ELF-1 (cell line): ENCODE measurements around the gene TMEM238.
"Not testable (repeated sequence)": the region's sequence is repeated elsewhere in the genome, so short reads cannot be mapped to it uniquely, and the experiment has no call there.

Experiments
- DNase-seq: peaks from one replicate; pipeline ENCODE4 v3.0.0-alpha.2; 2016; ENCODE audit warnings: low read depth, low spot score

The TMEM238 gene, protein sequence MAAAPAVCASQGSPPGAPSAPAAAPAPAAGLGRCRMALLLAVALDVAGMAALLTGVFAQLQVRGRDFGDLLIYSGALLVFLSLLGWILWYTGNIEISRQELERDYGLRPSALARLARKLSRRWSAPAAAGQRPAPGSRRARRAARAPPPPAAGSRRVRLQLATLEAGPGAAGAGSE

DNA sequence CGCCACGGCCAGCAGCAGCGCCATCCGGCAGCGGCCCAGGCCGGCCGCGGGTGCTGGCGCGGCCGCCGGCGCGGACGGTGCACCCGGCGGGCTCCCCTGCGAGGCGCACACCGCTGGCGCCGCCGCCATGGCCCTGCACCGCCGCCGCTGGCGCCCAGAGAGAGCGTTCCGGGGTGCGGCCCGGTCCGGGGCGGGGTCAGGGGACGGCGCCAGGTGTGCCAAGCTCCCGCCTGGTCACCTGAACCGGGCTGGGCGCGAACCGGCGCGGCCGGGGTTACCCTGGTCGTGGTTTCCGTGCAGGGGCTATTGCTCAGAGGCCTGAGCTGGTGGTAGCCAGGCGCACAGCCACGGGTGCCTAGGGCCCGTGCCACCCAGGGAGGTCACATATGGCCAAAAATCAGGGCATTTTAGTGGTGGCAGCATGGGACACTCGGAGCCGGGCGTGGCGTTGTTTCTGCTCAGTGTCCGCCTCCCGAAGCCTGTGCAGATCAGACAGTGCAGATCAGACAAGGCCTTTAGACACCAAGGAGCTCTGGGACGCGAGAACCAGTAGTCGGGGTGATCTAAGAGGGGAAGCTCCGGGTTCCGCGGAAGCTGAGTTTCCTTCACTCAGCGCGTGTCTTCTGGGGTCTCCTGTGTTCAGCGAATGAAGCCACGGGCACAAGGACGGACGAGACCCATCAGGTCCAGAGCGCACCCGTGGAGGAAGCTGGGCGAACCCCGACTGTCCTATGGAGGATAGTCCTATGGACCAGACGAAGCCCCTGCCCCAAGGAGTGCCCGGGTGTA is at the start of gene TMEM238:
TSS of gene TMEM238 (minus strand) at position 162 of the 789 bp plus-strand sequence. CDS start at position 129, 33 bp downstream.
- DNase-seq = no peak

DNA sequence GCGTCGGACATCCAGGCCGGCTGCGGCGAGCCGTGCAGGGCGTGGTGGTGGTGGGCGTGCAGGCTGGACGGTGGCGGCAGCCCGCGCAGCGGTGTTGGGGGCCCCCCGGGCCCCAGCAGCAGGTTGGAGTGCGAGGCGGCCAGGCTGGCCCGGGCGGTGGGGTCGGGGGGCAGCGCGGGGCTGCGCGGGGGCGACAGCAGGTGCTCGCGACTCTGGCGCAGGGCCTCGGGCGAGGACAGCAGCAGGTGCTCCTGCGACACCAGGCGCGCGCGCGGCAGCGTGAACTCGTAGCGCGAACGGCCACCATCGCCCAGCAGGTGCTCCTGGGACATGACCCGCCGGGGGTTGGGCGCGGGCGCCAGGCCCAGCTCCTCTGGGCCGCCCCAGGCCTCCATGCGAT is 49.2 kb upstream of the TMEM238 start:
- no peak for DNase-seq

DNA sequence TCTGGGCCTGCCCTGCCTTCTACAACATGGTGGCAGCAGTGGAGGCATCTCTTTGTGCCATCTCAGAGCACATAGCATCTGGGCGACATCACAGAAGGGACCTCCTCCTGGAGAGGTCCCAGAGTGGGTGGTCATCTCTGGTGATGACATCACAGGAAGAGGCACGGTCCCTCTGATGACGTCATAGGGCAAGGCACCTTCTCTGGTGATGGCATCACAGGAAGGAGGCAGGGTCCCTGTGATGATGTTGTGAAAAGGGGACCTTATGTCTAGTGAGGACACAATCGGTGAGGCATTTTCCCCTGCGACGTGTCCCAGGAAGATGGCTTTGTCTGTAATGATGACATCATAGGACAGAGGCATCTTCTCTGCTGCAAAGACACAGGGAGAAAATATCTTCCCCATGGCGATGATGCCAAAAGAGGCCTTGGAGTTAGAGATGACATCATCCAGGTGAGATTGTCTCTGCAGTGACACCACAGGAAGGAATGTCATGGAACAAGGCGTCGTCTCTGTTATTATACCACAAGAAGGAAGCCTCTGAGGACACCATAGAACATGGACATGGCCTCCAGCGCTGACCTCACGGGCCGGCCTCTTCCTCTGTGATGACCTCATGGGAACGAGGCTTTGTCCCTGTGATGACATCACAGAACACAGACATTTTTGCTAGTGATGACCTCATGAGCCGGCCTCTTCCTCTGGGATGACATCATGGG is 48.3 kb upstream of the TMEM238 start:
- DNase-seq = peak; percentile 20

DNA sequence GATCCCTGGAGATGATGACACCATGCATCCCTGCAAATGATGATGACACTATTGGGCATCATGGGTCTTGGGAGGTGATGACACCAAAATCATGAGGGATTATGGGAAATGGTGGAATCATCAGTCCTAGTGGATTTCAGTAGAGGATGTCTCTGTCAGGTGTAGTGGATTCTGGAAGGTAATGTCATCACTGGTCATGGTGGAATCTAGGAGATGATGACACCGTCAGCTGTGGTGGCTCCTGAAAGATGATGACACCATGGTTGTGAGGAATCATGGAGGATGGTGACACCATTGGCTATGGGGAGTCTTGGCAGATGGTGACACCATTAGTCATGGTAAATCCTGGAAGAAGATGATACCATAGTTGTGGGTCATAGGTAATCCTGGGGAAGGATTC is 47.1 kb upstream of the TMEM238 start:
- no peak for DNase-seq

DNA sequence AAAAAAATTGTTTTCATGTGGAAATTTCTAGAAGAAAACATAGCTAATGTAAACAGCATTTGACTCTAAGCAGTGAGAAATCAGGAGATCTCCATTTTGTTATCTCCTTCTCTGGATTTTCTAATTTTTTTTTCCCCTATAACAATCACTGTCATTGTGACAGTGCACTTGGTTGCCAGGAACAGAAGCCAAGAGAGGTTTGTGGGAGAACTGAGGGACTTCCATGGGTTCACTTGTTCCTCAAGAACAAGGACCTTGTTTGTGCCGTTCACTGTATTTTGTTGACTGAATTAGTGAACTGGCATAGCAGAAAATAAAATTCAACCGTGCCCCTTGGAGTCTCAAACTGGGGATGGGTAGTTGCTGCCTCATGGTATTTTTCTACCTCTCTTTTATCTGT is 42.0 kb upstream of the TMEM238 start:
- DNase-seq = no peak

DNA sequence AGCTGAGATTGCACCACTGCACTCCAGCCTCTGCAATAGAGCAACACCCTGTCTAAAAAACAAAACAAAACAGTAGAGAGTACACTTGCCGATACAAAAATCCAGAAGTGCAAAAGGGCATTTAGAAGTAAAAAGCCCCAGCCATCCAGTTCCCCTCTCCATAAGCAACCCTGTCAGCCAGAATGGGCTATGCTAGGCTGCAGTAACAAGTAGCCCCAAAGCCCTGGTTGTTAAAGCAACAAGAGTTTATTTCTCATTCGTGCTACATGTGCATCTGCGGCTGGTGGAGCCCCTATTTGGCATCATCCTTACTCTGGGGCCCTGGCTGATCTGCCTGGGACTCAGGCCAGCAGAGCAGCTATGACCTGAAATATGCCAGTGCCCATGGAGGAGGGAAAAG is 40.4 kb upstream of the TMEM238 start:
- DNase-seq = no peak

DNA sequence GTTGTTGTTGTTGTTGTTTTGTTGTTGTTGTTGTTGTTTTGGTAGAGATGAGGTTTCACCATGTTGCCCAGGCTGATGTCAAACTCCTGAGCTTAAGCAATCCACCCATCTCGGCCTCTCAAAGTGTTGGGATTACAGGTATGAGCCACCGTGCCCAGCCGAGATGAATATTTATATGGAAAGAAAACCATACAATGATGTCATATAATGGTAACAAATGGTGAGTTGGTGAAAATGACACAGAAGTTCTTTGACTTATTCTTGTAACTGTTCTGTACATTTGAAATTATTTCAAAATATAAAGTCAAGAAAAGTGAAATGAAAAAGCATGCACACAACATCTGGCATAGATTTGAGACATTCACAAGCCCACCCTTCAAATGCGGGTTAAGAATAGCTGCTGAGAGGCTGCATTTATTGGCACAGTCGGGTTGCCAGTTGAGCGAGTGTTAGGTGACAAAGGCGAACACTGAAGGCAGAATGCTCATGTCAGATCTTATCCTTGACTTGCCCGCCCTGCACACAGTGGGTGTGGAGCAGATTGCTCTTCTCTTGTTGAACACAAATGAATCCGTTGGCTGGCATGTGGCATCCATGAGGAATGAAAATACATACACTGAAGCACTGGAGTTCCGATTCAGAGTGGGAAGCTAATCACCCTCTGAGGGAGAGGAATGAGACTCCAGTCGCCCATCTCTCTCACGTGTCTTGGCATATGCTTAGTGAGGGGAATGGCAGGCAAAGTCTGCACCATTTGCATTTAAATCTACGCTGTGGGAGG is 39.3 kb upstream of the TMEM238 start:
- no peak for DNase-seq

DNA sequence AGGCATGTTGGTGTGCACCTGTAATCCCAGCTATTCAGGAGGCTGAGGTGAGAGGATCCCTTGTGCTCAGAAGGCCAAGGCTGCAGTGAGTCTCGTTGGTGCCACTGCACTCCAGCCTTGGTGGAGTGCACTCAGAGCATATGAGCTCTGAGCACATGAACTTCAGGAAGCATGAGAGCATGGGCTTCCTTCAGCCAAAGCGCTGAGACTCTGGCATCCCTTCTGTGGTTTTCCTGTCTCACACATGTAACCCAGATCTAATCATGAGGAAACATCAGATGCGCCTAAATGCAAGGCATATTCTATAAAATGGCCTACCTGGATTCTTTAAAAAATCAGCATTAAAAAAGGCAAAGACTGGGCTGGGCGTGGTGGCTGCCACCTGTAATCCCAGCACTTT is 37.2 kb upstream of the TMEM238 start:
- DNase-seq = not testable (repeated sequence)

DNA sequence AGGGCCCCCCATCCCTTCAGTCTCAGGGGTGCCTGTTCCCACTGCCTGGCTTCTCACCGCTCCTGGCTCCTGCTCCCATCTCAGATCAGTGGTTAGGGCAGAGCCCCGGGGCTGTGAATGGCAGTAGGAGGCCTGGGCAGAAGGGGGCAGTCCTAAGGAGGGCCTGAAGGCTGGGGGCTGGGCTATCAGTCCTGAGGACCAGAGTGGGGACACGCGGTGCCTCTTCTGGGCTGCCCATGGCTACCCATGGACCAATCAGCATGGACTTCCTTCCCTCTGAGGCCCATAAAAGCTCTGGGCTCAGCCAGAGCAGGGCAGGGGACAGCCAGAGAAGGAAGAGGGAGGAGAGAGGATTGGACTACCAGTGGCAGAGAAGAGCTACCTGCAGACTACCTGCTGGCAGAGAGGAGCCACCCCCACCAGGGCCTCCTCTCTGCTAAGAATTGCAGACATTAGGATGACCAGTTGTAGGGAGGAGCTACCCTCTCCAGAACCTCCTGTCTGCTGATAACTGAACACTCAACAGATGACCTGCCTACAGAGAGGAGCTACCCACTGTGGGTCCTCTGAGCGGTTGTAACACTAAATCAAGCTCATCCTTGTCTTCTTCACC is 35.6 kb upstream of the TMEM238 start:
- DNase-seq = no peak

DNA sequence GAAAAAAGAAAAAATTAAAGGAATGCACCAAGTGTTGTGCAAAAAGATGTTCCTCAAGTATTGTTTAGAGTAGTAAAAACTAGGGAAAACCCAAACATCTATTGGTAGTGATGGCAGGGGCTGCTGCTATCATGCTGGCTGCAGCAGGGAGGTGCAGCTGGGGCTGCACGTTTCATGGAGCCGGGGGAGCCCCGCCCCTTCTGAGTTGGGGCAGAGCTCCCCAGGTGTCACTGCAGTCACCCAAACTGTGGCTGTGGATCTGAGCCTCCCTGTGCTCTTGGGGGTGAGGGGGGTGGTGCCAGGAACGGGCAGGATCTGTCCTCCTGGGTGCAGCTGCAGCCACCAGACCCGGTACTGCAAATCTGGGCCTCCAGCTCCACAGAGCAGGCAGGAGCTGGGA is 35.0 kb upstream of the TMEM238 start:
- DNase-seq = no peak

DNA sequence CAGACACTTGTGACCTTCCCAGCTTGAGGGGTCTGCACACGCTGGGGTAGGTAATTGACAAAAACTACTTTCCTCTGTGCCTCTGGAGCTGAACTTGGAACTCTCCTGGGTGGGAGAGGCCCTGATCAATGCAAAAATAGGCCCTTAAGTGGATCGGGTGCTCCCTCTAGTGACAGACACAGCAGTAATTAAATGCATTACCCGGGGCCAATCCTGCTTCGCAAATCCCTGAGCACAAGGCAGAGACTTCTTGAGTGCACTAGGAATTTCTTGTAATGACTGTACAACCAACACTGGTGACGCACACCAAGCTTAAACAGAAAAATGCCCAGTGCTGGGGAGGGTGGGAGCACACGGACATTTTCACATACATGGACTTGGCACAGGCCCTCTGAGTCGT is 34.1 kb upstream of the TMEM238 start:
- peak; percentile 83 for DNase-seq

DNA sequence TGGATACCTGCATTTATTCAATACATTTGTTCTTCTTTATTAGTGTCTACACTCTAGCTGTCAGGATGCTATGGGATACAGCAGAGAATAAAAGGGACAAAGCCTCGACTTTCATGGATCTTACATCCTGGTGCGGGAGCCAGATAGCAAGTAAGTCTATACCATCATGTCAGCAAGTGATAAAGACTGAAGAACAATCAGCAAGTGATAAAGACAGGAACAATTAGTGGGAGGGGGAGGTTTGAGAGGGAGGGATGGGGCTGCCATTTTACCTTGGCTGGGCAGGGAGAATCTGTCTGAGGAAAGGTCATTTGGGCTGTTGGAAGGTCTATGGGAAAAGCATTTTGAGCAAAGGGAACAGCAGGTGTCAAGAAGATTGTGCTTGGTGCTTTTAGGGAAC is 26.1 kb upstream of the TMEM238 start:
- DNase-seq = no peak

DNA sequence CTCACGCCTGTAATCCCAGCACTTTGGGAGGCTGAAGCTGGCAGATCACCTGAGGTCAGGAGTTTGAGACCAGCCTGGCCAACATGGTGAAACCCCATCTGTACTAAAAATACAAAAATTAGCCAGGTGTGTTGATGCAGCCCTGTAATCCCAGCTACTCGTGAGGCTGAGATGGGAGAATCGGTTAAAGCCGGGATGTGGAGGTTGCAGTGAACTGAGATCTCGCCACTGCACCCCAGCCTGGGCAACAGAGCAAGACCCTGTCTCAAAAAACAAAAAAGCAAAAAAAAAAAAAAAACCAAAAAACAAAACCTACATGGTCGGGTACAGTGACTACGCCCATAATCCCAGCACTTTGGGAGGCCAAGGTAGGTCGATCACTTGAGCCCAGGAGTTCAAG is 25.1 kb upstream of the TMEM238 start:
- not testable (repeated sequence) for DNase-seq

DNA sequence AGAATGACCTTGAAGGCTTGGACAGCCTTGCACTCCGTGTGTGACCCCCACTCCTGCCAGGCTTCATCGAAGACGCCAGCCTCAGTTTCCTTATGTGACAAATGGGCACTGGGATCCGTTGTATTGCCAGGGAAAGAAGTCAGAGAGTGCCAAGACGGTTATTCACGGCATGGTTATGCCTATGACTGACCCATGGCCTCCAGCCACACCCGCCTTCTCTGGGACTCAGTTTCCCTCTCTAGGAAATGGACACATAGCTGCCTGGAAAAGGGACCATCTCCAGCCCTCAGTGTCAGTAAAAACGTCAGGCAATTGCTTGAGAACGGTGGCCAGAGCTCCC is 24.4 kb upstream of the TMEM238 start:
- no peak for DNase-seq

DNA sequence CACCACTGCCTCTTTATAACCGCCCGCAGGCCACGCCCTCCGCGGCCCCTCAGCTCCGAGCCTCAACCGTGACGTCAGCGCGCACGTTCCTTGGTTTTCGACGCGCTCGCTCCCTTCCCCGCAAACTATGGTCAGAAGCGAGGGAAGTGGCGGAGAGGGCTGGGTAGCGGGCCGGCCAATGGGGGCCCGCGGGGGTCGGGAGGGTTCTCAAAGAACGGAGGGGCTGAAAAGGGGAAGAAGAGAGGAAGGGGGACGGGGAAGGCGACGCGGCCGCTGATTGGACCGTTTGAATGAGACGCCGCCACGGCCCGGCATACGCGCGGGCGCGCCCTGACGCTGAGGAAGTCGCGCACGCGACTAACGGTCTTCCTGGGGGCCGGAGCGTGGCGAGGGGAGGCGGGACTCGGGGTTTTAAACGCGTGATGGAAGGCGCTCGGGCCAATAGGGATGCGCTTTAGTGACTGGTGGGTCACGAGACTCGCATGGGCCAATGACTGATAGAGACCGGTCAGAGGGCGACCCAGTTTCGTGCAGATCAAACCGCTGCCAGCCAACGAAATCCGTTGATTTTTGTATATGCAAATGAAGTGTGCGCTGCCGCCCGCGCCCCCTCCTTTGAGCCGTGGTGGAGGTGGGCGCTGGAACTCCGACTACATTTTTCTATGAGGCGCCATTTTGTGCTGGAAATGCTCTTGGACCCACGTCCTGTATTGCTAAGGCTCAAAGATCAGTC is 23.9 kb upstream of the TMEM238 start:
- peak; percentile 99 for DNase-seq

DNA sequence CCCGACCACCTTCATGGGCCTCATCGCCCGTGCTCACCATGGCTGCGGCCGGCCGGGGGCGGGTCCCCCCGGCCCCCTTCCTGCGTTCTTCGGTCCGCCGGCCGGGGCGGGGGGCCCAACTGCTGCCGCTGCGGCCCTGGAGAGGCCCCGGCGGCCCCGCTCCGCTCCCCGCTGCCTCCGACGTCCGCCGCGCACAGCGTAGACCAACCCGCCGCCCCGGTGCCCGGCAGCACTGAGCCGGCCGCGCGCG is 23.4 kb upstream of the TMEM238 start, which contains the start of gene UBE2S:
TSS of gene UBE2S (minus strand) at position 239 of the 250 bp plus-strand sequence. CDS start at position 40, 199 bp downstream.
- not testable (repeated sequence) for DNase-seq

DNA sequence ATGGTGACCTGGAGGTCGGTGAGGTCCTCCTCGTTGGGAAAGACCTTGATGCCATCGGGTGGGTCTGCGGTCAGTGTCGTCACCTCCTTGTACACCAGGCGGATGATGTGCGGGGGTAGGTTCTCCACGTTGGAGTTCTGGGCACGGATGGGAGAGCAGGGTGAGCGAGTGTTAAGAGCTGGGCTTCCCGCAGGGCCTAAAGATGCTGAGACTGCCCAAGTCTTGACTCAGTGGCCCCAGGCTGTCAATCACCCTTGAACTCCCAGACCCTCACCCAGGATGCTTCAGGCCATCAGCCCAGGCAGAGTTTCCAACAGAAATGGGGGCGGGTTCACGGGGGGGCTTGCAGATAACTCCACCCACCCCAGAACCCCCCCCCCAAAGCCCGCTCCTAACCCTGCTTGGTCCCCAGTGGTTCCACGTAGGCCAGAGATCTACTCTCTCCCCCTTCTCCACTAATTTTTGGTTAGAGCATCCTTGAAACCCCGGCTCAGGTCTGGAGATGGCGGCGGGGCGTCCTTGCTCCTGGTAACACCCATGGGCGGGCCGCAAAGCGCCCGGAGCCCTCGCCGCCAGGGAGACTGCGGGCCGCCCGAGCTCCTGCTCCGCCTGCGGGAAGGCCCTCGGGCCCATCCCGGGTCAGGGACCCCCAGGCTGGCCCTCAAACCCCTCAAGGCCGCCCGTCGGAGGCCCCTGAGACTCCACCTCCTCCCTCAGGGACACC is 22.9 kb upstream of the TMEM238 start:
- DNase-seq = no peak

DNA sequence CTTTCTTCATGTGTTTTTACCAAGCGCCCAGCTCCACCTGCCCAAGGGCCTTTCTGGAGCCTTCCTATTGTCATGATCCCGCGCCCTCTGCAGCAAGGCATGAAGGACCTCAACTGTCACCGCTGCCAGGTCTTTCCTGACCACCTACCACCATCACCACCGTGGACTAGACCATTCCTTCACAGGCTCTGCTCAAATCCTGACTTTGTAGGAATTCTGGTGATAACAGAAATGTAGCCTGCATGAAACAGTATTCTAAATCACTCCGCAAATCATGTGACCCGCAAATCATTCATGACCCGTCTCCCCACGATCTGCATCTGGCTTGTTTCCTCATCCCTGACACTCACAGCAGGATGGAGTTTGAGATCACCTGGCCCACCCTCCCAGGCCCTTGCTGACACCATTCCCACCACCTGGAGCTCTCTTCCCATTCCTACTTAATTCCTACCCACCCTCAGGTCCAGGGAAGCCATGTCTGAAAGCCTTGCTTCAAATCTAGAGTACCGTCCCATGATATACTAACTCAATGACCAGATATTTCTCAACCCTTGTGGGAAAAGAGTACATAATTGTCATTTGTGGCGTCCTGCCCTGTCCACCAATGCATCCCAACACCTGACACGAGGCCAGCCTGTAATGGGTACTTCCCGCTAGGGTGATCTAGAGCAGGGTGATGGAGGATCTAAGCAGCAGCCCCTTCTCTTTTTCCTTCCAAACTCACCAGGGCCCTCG is 22.2 kb upstream of the TMEM238 start:
- no peak for DNase-seq

DNA sequence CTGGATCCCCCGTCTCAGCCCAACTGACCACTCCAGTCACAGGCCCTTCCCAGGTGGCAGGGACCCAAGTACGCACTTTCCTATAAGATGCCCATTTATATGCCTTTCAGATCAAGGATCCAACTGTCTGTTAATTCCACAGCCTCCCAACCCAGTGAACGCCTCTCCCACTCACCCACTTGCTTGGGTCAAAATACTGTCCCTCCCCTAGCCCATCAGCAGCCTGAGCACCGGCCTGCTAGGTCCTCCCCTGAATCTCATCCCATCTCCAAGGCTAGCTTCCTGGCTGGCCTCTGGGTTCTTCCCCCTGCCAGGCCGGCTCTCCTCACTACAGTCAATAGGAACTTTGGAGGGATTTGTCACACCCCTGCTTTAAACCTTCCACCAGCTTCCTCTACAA is 21.5 kb upstream of the TMEM238 start:
- no peak for DNase-seq

DNA sequence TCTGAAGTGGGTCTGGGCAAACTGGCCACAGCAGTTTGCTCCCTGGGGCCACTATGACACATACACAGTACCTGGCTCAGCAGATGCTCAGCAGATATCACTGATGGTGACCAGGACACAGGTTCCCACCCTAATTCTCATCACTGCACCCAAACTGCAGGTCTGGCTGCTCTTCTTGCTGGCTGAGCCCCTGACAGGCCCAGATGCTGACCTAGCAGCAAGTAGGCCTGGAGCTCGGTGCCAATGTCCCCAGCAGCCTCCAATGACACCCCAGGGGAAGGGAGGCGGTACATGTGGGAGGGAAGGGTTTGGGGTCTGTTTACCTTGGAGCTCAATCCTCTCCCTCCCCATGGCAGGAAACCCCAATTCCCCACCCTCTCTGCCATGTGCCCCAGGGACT is 18.4 kb upstream of the TMEM238 start:
- DNase-seq = no peak
